Fibroblast of the aortic adventitia (primary cell): ENCODE data around the gene RGS6. TPM values are rescaled to one million over a fixed set of nuclear protein-coding genes. Genes with fewer than 3 reads are reported as not detected.

Experiments used
- DNase-seq: peaks from one replicate; pipeline ENCODE4 v3.0.0-alpha.2; 2010; ENCODE audit warnings: low read depth
- H3K4me3 ChIP-seq: 2 replicates; pipeline ENCODE4 v1.5.1; 2011; ENCODE audit warnings: low read depth, mild to moderate bottlenecking, control low read depth, low read length, moderate library complexity
- CTCF ChIP-seq: IDR thresholded peaks from 2 replicates; pipeline ENCODE4 v1.5.1; 2011; ENCODE audit warnings: mild to moderate bottlenecking, low read length, control low read depth, inconsistent platforms; ENCODE audit not compliant: insufficient read depth
- total RNA-seq: library from RNA; depleted of rRNA; stranded (reverse); fragments of >200 nt; gene quantifications from 2 replicates; pipeline ENCODE4 v1.2.3, GENCODE V29; 2012; ENCODE audit warnings: low replicate concordance

Gene RGS6
- total RNA-seq, 1 donor = not detected

- no peak for DNase-seq
- H3K4me3 ChIP-seq = no peak overlapping the region
- TF ChIP-seq CTCF = no peak
Observed at GRCh38 chr14:72408020-72408419, 475.8 kb downstream of the RGS6 start.

- no peak for DNase-seq
- no peak overlapping the region for H3K4me3 ChIP-seq
- TF ChIP-seq CTCF = no peak
Observed at GRCh38 chr14:72409047-72409446, 476.8 kb downstream of the RGS6 start.

GRCh38 chr14:72416081-72416849, 484.0 kb downstream of the RGS6 start:
- DNase-seq = no peak
- no peak overlapping the region for H3K4me3 ChIP-seq
- no peak for TF ChIP-seq CTCF

GRCh38 chr14:72416892-72417291, 484.7 kb downstream of the RGS6 start:
- no peak for TF ChIP-seq CTCF
- no peak for DNase-seq
- H3K4me3 ChIP-seq = no peak overlapping the region

- no peak for TF ChIP-seq CTCF
- DNase-seq = no peak
- H3K4me3 ChIP-seq = no peak overlapping the region
Observed at GRCh38 chr14:72418806-72419205, 486.6 kb downstream of the RGS6 start.

- TF ChIP-seq CTCF = no peak
- no peak for DNase-seq
- no peak overlapping the region for H3K4me3 ChIP-seq
Observed at GRCh38 chr14:72419226-72419775, 487.1 kb downstream of the RGS6 start.
